HG02759 (cell line): ENCODE measurements around the gene PRG3.
"Not testable (repeated sequence)": the region's sequence is repeated elsewhere in the genome, so short reads cannot be mapped to it uniquely, and the experiment has no call there.

Experiments
- ATAC-seq: cut with Tn5 transposase; IDR thresholded peaks from one replicate; pipeline ENCODE4 v1.9.1; 2021; ENCODE audit warnings: mild to moderate bottlenecking, moderate library complexity; ENCODE audit not compliant: unreplicated experiment

The PRG3 gene

DNA sequence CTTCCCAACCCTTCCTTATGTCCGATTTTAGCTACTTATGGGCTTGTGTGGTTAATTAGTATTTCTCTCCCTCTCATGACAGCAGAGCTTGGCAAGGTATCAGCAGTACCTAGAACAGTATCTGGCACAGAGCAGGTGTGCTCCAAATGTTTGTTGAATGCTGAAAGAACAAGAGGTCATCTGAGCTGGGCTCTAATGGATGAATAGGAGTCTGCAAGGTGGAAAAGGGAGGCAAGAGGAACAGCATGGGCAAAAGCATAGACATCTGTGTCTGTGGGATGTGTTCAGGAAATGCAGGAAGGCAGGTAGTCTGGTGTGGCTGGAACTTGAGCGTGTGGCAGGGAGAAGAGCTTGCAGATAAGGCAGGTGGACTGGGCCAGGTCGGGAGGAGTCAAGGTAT is 19.0 kb downstream of the PRG3 start:
- ATAC-seq, result no peak

DNA sequence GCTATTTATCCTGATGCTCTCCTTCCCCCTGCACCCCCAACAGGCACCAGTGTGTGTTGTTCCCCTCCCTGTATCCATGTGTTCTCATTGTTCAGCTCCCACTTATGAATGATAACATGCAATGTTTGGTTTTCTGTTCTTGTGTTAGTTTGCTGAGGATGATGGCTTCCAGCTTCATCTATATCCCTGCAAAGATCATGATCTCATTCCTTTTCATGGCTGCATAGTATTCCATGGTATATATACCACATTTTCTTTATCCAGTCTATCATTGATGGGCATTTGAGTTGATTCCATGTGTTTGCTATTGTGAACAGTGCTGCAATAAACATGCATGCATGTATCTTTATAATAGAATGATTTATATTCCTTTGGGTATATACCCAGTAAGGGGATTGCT is 19.5 kb downstream of the PRG3 start:
- not testable (repeated sequence) for ATAC-seq

DNA sequence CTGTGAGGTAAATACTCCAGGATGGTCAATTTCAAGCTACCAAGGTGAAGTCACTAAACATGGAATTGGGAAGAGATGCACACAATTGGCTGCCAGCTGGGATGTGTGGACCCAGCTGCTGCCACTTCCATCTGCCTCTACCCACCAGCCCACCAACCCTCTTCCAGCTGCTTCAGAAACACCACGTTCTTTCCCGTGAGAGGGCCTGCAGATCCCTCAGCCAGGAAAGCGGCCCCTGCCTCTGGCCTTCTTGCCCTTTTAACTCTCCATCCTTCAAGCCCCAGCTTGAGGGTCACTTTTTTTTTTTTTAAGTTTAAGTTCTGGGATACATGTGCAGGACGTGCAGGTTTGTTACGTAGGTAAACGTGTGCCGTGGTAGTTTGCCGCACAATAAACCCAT is 20.0 kb downstream of the PRG3 start:
- no peak for ATAC-seq

DNA sequence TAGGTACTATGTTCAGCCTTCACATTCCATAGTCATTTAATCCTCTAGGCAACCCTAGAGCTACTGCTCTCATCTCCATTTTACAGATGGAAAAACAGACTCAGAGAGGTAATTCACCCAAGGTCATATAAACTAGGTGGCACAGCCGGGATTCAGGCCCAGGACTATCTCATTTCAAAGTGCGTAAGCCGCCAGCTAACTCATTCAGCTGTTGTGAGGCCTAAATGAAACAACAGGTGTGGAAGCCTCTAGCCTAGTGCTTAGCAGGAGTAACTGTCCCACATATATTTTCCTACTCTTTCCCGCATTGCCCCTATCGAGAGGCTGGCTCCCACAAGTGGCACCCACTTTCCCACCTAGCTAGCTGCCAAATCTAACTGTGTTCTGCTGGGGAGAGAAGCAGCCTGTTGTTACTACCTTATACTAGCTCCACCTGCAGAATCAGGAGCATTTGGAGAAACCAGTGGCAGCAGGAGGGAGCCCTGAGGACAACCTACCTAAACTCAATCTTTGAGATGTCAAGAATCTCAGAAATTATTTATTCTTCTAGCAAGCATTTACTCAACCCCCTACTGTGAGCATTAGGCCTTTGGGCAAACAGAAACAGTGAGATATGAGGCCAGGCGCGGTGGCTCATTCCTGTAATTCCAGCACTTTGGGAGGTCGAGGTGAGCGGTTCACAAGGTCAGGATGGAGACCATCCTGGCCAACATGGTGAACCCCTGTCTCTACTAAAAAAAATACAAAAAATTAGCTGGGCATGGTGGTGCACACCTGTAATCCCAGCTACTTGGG is 20.9 kb downstream of the PRG3 start:
- ATAC-seq, result no peak

DNA sequence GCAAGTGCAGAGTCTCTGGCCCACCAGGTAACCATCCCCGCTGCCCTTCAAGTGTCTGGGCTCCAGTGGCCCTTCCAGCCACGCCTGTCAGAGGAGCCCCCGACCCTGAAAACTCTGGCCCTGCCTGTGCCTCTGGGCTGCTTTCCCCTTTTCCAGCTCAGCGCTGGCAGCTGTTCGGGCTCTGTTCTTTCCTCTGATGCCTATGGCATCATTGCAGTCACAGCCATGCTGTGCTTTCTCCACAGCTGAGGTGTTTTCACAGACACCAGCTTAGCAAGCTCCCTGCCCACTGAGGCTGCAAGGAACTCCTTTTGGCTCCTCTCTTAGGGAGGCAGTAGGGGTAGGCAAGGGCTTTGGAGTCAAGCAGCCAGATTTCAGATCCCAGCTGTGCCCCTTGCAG is 21.6 kb downstream of the PRG3 start:
- ATAC-seq, result no peak

DNA sequence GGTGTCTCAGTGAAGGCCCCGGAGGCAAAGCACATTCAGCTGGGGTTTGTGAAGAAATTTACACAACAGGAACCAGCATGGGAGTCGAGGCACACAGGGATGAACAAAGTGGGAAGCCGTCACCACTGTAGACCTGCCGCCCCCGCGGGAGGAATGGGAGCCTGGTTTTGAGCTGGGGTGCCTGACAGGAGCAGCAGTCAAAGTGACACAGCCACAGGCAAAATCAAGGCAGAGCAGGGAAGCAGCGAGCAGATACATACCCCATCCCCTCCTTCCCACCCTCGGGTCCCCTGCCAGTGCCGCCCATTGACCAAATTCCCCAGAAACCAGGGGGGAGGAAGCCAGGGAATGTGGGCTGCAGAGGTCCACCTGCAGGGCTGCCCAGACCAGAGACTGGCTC is 22.0 kb downstream of the PRG3 start:
- ATAC-seq, result no peak

DNA sequence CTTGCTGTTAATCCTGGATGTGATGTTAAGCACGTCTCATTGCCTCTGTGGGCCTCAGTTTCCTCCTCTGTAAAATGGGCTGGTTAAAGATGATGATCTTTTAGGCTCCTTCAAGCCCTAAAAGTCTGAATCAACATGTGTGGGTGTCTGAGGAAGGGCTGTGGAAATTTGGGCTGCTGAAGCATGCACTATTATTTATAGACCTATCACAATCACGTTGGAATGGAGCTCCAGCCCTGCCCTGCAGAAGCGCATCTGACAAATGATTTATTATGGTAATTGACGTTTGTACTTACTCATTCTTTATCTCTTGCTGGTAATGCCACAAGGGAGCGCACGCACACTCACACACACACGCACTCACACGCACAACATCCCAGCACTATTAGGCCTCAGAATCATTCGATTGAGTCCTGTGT is 22.4 kb downstream of the PRG3 start:
- ATAC-seq, result no peak

DNA sequence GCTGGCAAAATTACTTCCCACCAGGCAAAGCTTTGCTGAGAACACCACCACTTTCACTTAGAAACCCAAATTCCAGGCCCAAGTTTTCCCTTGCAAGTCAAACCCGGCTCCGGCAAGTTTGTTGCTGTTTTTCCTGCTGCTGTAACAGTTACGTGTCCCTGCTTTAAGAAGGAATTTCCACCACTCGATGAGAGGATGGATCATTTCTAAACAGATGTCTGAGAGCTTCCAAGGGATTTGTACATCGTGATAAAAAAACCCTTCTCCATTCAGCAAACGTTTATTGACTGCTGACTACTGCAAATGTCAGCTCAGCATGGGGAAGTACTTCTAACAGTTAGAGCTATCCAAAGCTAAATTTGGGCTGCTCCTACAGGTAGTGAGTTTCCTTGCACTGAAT is 23.1 kb downstream of the PRG3 start:
- no peak for ATAC-seq

DNA sequence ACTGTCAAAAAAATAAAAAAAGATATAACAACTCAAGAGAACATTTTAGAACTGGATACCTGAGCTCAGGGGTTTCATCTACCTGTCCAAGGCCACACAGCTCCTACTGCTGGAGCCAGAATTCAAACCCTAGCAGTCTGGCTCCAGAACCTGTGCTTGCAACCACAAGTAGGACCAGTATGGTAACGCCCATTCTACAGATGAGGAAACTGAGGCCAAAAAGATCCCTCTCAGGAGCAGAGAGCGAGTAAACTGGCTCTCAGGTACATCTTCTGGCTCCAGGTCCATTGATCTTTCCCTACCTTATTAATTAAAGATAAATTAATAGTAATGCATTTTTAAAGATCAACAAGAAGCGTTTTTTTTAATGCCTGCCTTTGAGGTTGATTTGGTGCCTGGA is 23.6 kb downstream of the PRG3 start:
- ATAC-seq, result no peak

DNA sequence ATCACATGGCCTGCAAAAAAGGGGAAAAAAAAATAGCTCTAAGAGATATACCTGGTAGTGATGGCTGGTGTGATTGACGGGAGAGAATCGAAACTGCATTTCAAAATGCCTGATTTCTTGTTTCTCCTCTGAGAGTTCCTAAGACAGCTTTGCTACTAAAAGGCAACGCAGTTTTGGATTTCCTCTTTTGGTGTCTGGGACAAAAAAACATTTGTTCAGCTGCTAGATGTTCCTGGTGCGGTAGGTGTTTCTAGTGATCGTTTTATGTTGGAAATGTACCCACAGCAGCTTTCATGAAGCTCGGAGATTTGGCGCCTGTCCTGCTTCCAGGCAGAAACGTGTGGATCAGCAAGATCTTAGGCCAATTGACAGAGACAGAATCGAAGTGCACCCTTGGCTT is 24.7 kb downstream of the PRG3 start:
- no peak for ATAC-seq

DNA sequence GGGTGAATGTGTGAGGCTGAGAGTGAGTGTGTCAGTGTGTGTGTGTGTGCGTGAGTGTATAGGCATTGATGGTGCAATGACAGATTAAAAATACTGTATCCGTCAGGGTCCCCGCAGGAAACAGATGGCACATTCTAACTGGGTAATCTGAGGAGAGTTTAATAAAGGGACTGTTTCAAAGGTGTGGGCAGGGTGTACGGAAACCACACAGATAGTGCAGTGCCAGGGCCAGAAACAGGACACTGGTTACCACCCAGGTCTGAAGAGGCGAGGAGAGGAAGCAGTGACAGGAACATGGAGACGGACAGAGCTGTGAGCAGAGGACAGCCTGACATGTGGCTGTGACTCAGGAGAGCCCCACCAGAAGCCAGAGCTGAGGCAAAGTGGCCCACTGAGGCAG is 26.3 kb downstream of the PRG3 start:
- no peak for ATAC-seq

DNA sequence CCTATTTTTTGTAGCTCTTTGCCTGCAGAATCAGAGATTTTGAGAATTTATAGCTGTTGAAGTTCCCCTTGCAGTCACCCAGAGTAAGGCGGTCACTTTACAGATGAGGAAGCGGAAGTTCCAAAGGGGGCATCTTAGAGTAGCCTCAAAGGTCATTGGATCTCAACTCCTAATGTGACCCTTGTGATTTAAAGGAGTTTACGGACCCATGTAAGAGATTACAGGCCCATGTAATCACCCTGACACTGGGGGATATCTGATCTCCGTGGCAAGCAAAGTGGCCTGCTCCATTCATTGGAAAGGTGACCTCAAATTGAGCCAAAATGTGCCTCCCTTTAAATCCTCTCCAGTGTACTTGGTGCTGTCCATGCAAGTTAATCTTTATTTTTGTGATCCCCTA is 27.1 kb downstream of the PRG3 start:
- ATAC-seq, result no peak

DNA sequence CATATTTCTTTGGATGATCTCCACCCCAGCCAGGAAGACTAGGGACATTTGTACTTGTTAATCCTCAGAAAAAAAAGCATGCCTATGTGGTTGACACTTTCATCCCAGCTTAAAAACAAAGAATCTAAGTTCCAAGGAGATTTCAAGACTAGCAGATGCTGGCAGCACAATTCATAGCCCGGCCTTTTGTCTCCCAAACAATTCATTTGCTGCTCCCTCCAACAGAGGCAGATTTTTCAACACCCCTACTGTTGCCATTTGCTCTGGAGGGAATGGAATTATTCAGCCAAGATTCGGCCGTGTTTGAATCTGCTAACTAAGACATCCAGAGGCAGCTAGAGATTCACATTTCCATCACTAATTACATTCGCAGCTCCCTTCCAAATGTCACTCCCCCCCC is 27.5 kb downstream of the PRG3 start:
- ATAC-seq, result no peak

DNA sequence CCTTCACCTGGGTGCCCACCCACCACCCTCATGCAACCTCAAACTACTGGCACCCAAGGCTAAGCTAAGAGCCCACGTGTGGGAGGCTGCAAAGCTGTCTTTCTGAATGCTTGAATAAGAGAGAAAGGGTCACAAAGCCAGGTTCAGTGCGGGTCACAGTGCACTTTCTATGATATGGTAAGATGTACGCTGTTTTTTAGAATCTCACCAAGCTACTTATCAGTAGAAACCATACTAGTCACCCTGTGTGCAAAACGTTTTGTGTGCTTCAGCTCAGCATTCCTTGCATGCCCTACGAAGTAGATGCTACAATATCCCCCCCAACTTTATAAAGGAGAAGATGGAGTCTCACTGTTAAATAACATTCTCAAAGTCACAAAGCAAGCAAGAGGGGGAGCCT is 27.9 kb downstream of the PRG3 start:
- ATAC-seq, result no peak

DNA sequence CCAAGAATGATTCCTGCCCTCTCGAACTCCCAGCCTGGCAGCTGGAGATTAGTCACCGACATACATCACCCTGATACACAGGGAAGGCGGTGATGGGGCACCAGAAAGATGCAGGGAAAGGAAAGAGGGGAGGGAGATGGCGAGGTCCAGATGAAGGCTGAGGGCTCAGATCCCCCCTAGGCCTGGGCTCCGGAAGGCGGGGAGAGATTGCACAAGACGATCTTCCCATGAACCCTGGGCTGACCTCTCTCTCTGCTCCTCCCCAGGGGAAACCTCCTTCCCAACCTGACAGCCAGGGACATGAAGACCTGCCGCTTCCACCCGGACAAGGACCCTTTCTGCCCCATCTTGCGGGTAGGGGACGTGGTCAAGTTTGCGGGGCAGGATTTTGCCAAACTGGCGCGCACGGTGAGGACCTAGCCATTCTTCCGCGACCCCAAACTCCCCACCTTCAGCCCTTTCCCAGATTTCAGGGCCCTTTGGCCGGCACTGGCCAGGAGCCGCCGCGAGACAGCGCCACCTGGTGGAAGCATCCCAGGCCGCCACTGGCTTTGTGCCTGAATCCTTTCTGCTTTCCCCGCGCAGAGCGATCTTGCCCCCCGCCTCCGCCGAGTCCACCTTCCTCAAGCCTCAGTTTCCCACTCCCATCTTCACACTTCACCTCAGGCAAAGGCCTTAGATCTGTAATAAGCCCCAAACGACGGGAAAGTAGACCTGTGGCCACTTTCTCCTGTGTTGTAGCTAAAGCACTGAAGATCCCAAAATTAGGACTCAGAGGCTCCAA is 31.3 kb downstream of the PRG3 start:
- ATAC-seq, result peak; percentile 59

DNA sequence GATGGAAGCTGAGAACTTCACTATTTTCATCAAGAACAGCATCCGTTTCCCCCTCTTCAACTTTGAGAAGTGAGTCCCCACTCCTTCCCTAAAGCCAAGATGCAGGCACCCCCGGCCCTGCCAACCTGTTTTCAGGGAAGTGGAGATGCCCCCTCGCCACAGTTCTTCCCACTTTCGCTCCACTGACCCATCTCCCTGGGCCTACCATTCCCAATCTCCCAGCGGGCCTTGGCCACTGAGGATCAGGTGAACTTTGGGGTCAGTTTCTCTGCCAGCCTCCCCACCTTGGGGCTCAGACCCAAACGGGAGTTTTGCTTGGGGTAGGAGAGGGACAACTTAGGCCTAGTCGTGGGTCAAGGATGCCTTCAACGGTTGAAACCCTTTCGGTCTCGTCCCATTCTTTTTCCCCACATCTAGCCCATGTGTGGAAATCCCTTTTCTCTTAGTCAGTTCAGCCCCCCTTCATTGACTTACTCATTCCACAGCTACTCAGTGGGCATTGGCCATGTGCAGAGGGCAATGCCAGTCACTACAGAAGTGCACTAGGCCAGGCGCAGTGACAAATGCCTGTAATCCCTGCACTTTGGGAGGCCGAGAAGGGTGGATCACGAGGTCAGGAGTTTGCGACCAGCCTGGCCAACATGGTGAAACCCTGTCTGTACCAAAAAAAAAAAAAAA is 32.2 kb downstream of the PRG3 start:
- ATAC-seq, result no peak

DNA sequence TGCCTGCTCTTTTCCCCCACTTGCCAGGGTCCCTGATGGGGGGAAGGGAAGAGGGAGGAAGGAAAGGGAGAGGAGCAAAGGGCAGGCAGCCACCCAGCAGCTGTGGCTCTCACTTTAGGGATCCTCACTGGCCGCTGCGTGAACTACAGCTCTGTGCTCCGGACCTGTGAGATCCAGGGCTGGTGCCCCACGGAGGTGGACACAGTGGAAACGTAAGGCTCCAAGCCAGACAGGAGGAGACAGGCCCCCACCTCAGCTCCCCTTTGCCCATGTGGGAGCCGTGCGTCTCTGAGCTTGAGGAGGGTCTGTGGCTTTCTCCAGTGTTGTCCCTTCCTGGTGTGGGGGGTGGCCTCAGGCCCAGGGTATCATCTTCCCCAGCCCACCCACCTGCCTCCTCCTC is 32.9 kb downstream of the PRG3 start:
- ATAC-seq, result no peak

DNA sequence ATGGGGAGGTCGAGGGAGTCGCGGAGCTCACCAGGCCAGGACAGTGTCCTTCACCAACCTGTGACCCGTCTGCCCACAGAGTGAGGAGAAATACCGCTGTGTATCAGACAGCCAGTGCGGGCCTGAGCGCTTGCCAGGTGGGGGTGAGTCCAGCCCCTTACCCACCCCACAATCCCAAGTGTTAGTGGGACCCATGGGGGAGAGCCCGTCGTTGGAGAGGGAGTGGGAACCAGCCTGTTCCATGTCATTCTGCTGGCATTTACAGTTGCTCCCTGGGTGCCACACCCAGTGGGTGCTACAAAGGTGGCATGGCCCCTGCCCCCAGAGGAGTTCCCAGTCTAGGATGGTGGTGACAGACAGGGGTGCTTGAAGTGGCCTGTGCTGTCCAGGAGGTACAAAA is 33.6 kb downstream of the PRG3 start:
- no peak for ATAC-seq

DNA sequence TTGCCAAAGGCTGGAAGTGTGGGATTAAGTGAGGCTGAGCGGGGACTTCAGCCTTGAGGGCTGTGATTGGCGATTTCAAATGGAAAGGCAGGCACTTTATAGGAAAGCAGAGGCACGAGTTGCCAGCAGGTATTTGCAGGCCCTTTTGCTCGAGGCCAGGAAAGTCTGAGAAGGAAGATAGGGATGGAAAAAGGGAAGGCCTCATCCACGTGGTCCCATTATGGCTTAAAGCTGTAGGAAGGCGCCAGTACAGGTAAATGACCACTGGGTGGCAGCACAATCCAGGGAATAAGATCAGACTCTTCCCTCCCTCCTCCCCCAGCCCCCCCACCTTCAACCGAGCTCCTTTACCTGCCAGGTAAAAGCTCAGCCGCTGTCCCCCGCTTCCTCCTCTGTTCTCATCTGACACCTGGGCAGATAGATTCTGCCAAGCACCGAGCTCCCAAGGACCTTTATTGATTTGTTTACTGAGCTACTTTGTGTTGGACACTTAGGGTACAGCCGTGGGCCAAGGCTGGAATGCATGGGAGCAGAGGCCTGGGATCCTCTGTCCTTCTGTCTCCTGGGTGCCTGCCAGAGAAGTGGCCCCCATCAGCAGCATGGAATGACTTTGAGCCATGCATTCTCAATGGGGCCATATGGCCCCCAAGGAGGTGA is 35.3 kb downstream of the PRG3 start:
- peak; percentile 76 for ATAC-seq

DNA sequence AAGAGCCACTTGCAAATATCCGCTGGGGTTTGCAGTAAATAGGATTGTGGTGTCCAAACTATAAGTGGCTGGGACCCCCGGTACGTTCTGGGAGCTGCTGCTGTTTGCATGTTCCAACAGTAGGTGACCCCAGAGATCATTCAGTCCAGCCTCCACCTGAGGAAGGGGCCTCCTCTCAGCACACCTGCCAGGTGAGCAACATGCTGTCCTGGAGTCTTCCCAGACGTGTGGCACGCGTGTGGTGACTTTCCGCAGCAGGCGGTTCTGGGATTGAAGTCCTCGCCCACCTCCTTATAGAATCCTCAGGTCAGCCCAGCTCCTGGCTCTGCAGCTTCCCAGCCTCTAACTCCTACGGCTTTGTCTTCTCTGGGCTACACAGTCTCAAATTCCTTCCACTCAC is 36.1 kb downstream of the PRG3 start:
- ATAC-seq, result no peak

DNA sequence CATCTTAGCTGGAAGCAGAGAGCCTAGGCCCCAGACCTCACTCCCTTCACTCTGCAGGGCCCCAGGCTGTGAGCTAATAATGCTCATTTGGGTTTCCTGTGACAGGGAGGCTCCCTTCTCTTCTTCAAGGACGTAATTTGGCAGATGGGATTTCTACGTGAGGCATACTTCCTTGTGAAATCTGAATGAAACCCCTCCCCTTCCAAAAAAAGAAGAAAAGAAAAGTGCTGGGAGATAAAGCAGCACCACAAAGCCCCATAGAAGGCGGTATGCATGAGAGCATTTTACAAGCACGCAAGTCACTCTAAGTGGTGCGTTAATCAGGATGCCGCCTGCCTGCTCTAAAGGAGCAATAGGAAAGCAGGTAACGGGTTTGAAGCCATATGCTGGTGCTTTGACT is 37.1 kb downstream of the PRG3 start:
- no peak for ATAC-seq
